Esophagus muscularis mucosa (tissue), 4 donors: ENCODE results near the gene PKM. TPM values are rescaled to one million over a fixed set of nuclear protein-coding genes. Genes with fewer than 3 reads are reported as not detected.

Source experiments
- DNase-seq: peaks from one replicate; pipeline ENCODE4 v3.0.0-alpha.2; 2017; ENCODE audit errors: extremely low spot score
- H3K27ac ChIP-seq, 4 donors: fragments of 200-600 bp; sonication (generic); replicated peaks in 1 of 4; 1 replicate in 3 of 4; 2 replicates in 1 of 4; pipeline ENCODE4 v1.5.1; 2016 to 2019; ENCODE audit warnings: mild to moderate bottlenecking in 1 of 4
- H3K27me3 ChIP-seq, 4 donors: fragments of 200-600 bp; sonication (generic); one replicate each; pipeline versions ENCODE4 v1.5.1 to v1.6.0; 2016 to 2019
- H3K36me3 ChIP-seq, 4 donors: fragments of 200-600 bp; sonication (generic); one replicate each; pipeline ENCODE4 v1.5.1; 2016 to 2019
- H3K4me1 ChIP-seq, 4 donors: fragments of 200-600 bp; sonication (generic); one replicate each; pipeline ENCODE4 v1.5.1; 2016 to 2019
- H3K4me3 ChIP-seq, 4 donors: fragments of 200-600 bp; sonication (generic); 1 replicate in 2 of 4; 2 replicates in 2 of 4; pipeline ENCODE4 v1.5.1; 2016 to 2019; ENCODE audit warnings: mild to moderate bottlenecking in 4 of 4, moderate library complexity in 1 of 4
- H3K9me3 ChIP-seq, 4 donors: fragments of 200-600 bp; sonication (generic); 1 replicate in 3 of 4; 2 replicates in 1 of 4; pipeline ENCODE4 v1.5.1; 2016 to 2019
- EP300 ChIP-seq: sonication (generic); formaldehyde crosslinking; IDR thresholded peaks from one replicate; pipeline ENCODE4 v1.6.1; 2017; ENCODE audit warnings: antibody characterized with exemption
- POLR2A ChIP-seq: fragments of 450-650 bp; IDR thresholded peaks from one replicate; pipeline ENCODE4 v1.6.1; 2017; ENCODE audit warnings: antibody characterized with exemption, moderate library complexity, mild to moderate bottlenecking, low read depth
- POLR2AphosphoS5 ChIP-seq, 2 donors: sonication (generic); formaldehyde crosslinking; IDR thresholded peaks; one replicate each; pipeline ENCODE4 v1.6.1; 2017; ENCODE audit warnings: antibody characterized with exemption in 2 of 2
- WGBS: methylation state at CpG from one replicate; pipeline ENCODE4 v1.1.5; 2018; 5-methylcytosine and 5-hydroxymethylcytosine counted together
- intact Hi-C: fragments of 100-400 bp; cut with DNase I; formaldehyde crosslinking; loops from one replicate; pipeline ENCODE4 v1.15.1; 2023
- total RNA-seq, 4 donors: library from RNA; depleted of rRNA; stranded (reverse); fragments of >200 nt; gene quantifications; one replicate each; pipeline versions ENCODE4 v1.1.0 to v1.2.1, GENCODE V29; 2016
- TF ChIP-seq, protein P1 (sequence below), 3 experiments: fragments of 200-600 bp in 2 of 3; fragments of 450-650 bp in 1 of 3; sonication (generic) in 2 of 3; IDR thresholded peaks; one replicate each; pipeline ENCODE4 v1.5.1; 2017 to 2019; ENCODE audit warnings: antibody characterized with exemption in 3 of 3, mild to moderate bottlenecking in 2 of 3, moderate library complexity in 1 of 3

The PKM gene
- total RNA-seq, 4 donors from 2014 or later, result 392 to 605 (median 482) TPM

DNA sequence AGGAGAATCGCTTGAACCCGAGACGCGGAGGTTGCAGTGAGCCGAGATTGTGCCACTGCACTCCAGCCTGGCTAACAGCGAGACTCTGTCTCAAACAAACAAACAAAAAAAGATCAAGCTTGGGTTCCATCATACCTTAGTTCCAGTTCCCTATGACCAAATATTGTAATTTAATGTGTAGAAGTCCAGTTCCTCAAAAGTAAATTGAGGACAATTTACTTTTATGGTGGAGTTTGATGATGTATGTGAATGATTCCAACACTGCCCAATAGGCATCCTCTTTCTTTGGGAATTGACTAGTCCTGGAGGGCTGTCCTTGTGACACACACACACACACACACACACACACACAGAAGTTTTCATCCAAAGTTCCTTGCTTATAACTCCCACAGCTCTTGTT is 2.8 kb upstream of the PKM start:
- 95% methylated on average over 6 of the region's 6 CpGs for WGBS
- Histone ChIP-seq H3K9me3 (no peaks in the 10 kb centered on the region), H3K36me3 (peaks cover 0 to 4% (median 2%) of the 10 kb centered on the region in 4 donors), H3K27ac (no peak overlapping the region), H3K27me3 (no peaks in the 10 kb centered on the region), H3K4me1 (peaks cover 21 to 38% (median 31%) of the 10 kb centered on the region in 4 donors), H3K4me3 (no peak overlapping the region)
- no peak for TF ChIP-seq POLR2A
- TF ChIP-seq POLR2AphosphoS5 (IDR thresholded peaks at IDR 0.05), result no peak
- TF ChIP-seq EP300, result no peak
- TF ChIP-seq, protein P1, sequence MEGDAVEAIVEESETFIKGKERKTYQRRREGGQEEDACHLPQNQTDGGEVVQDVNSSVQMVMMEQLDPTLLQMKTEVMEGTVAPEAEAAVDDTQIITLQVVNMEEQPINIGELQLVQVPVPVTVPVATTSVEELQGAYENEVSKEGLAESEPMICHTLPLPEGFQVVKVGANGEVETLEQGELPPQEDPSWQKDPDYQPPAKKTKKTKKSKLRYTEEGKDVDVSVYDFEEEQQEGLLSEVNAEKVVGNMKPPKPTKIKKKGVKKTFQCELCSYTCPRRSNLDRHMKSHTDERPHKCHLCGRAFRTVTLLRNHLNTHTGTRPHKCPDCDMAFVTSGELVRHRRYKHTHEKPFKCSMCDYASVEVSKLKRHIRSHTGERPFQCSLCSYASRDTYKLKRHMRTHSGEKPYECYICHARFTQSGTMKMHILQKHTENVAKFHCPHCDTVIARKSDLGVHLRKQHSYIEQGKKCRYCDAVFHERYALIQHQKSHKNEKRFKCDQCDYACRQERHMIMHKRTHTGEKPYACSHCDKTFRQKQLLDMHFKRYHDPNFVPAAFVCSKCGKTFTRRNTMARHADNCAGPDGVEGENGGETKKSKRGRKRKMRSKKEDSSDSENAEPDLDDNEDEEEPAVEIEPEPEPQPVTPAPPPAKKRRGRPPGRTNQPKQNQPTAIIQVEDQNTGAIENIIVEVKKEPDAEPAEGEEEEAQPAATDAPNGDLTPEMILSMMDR (IDR thresholded peaks at IDR 0.05), result no peak
- DNase-seq, result no peak
- intact Hi-C loops, result loop anchor here (2.0 to 5.0 kb wide), 2 partner anchors 36 to 39 kb away; partner anchors contain the start of genes GRAMD2A and PARP6

DNA sequence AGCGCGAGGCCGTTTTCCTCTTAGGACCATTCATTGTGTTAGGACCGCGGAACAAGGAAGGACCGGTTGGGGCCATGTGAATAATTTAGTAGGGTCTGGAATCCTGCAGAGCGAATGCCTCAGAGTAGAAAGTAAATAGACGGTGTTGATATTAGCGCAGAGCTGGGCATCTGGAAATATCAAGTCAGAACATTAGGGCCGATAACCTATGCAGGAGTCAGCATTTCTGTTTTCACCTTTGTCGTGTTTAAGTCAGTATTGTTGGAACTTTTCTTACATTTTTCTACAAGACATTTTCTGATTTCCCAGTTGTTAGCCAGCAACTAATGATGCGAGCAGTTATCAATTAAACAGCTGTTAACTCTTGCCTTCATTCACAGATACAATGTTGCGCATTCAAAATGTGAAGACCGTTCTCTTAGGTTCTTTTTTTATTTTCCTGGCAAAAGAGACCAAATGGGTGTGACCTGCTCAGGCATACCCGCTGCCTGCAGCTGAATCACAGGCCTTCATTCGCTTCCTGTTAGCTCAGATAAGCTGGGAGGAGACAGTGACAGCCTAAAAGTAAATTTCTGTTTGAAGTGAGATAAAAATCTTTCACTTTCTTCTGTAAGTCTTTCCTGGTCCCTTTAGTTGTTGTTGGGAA is 966 bp upstream of the PKM start:
- intact Hi-C loops, result loop anchor here (2.0 to 5.0 kb wide), 2 partner anchors 35 to 41 kb away; partner anchors contain the start of genes GRAMD2A and PARP6

GRCh38 chr15:72230197-72231065 is 559 bp downstream of the PKM start:
- peak overlapping the region; percentile 69 to 92 (median 83) for H3K4me3 ChIP-seq
- H3K27ac ChIP-seq, result peak overlapping the region; percentile 94 to 99 (median 96)
- intact Hi-C loops, result loop anchor here (5.0 kb wide), 1 partner anchor 33 kb away; the partner anchor contains the start of gene GRAMD2A
- no peaks in the 10 kb centered on the region for H3K9me3 ChIP-seq
- no peaks in the 10 kb centered on the region for H3K36me3 ChIP-seq
- peaks cover 48 to 57% (median 56%) of the 10 kb centered on the region in 4 donors for H3K4me1 ChIP-seq
- WGBS, result under 1% methylated on average over 42 of the region's 79 CpGs
- no peaks in the 10 kb centered on the region for H3K27me3 ChIP-seq
- peak; percentile 95 for DNase-seq
- peak; percentile 79 to 87 for TF ChIP-seq POLR2AphosphoS5 (IDR thresholded peaks at IDR 0.05)
- TF ChIP-seq POLR2A, result peak; percentile 74
- TF ChIP-seq EP300, result no peak

More for the DNA sequence above, 966 bp upstream of the PKM start:
- WGBS, result 1% methylated on average over 16 of the region's 16 CpGs
- Histone ChIP-seq H3K9me3 (no peaks in the 10 kb centered on the region), H3K4me1 (peaks cover 35 to 45% (median 44%) of the 10 kb centered on the region in 4 donors), H3K36me3 (no peaks in the 10 kb centered on the region), H3K27me3 (no peaks in the 10 kb centered on the region), H3K27ac (peak overlapping the region; percentile 94 to 99 (median 96)), H3K4me3 (peak overlapping the region; percentile 69 to 92 (median 83))
- peak; percentile 15 to 41 for TF ChIP-seq POLR2AphosphoS5 (IDR thresholded peaks at IDR 0.05)
- TF ChIP-seq POLR2A, result no peak
- DNase-seq, result no peak

DNA sequence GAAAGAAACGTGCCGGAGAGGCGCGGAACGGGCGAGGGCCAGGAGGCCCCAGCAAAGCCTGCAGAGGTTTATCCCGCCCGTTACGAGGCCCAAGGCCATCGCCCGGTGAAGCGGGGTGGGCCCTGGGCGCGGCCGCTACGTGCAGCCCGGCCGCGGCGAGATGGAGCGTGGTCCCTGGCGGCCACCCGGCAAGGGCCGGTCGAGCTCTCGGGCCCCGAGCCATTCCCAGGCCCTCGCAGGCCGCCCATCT is 1.1 kb downstream of the PKM start:
- peak overlapping the region; percentile 94 to 99 (median 96) for H3K27ac ChIP-seq
- TF ChIP-seq POLR2AphosphoS5 (IDR thresholded peaks at IDR 0.05) (no peak), EP300 (no peak), POLR2A (no peak)
- TF ChIP-seq, protein P1 (IDR thresholded peaks at IDR 0.05), result no peak
- intact Hi-C loops, result loop anchor here (5.0 kb wide), 1 partner anchor 33 kb away; the partner anchor contains the start of gene GRAMD2A
- H3K36me3 ChIP-seq, result no peaks in the 10 kb centered on the region
- no peaks in the 10 kb centered on the region for H3K27me3 ChIP-seq
- no peaks in the 10 kb centered on the region for H3K9me3 ChIP-seq
- H3K4me1 ChIP-seq, result peaks cover 48 to 61% (median 59%) of the 10 kb centered on the region in 4 donors
- peak overlapping the region; percentile 69 to 92 (median 83) for H3K4me3 ChIP-seq
- under 1% methylated on average over 20 of the region's 29 CpGs for WGBS
- DNase-seq, result no peak

DNA sequence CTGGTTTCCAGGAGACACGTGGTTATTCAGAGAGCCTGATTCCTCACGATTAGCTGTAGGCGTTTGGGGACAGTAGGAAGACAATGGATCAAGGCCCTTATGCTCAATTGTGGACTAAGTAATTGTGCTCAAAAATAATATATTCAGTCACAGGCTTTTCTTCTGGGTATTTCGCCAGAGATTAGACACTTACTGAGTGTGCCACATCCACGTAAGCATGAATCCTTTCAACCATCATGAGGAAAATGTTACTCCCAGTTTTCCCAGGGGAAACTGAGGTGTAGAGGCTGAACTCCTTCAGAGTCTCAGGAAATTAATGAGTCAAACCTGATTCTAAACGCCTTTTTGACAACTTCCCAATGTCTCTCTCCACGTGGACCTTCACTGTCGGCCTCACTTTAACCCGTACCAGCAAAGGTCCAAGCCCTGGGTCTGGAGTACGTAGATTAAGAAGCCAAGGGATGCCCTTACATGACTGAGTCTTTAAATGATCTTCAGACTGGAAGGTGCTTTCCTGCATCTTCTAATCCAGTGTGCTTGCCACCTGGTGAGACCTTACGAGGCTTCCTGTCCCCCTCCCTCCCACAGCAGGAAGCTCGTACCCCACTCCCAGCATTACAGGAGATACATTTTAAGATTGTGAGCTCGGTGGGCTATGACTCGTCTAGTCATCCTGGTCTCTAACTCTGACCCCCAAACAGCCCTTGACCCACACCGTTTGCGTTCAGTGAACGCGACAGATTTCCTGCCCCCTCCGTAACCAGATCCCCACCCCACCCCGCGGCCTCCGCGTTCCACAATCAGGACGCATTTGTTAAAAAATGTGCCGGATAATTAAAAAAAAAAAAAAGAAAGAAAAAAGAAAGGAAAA is 1.7 kb downstream of the PKM start:
- 5% methylated on average over 25 of the region's 25 CpGs for WGBS
- DNase-seq, result no peak
- intact Hi-C loops, result no loop called here
- Histone ChIP-seq H3K4me3 (peak overlapping the region; percentile 69 to 92 (median 83)), H3K4me1 (peaks cover 48 to 61% (median 59%) of the 10 kb centered on the region in 4 donors), H3K27ac (peak overlapping the region; percentile 94 to 99 (median 96)), H3K27me3 (no peaks in the 10 kb centered on the region), H3K9me3 (no peaks in the 10 kb centered on the region), H3K36me3 (no peaks in the 10 kb centered on the region)
- TF ChIP-seq, protein P1 (IDR thresholded peaks at IDR 0.05), result no peak
- TF ChIP-seq POLR2AphosphoS5 (IDR thresholded peaks at IDR 0.05) (peak in 1 of 2 donors; percentile 8), EP300 (no peak), POLR2A (no peak)
